Spleen (tissue), 7 donors: ENCODE results near the gene SNCG.

Source experiments
- CTCF ChIP-seq, 11 experiments: fragments of 200-600 bp in 7 of 11; fragments of 450-650 bp in 4 of 11; sonication (generic) in 4 of 11; IDR thresholded peaks in 8 of 11; conservative IDR thresholded peaks in 3 of 11; 1 replicate in 7 of 11; 2 replicates in 4 of 11; pipeline versions ENCODE4 v1.4.0 to v1.8.0; 2016 to 2021; ENCODE audit warnings: antibody characterized with exemption in 11 of 11, inconsistent platforms in 4 of 11, mild to moderate bottlenecking in 1 of 11
- POLR2AphosphoS5 ChIP-seq, 3 donors: sonication (generic); formaldehyde crosslinking; IDR thresholded peaks; one replicate each; pipeline ENCODE4 v1.5.1; 2017; ENCODE audit warnings: antibody characterized with exemption in 3 of 3
- donor health status: DM: no; HTN: no; CAD: no; lungs with moderate emphysema.
- donor health status: DM: no; HTN: no; CAD: no.
- donor health status: DM: no; HTN: no; CAD: no.

DNA sequence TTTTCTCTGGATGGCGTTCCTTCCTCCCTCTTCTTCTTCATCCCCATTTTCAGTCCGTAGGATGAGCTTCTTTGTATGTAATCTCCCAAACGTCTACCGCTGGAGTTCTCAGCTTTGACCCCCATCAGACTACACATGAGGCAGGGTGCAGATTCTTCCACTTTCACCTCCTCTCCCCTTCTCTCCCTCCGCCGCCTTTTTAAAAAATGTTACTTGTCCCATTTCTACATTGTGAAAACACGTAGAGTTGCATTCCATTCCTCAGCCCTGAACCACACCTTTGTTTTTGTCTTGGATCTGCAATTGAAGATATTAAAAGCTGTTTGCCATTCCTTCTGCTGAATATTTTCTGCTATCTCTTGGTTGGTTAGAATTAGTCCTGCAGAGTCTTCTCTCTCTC, 16.1 kb downstream of the SNCG start:
- TF ChIP-seq CTCF (IDR thresholded peaks at IDR 0.05 in 8 of 11, conservative IDR thresholded peaks at IDR 0.05 in 3 of 11) (no peak), POLR2AphosphoS5 (IDR thresholded peaks at IDR 0.05) (no peak)
